H1 (cell line): ENCODE results near the gene KRT8. TPM values are rescaled to one million over a fixed set of nuclear protein-coding genes. Genes with fewer than 3 reads are reported as not detected.
A peak's percentile ranks its signal among the peaks of the same experiment; 100 is the strongest.

ENCODE experiments used
- BCL11A ChIP-seq, 2 experiments: IDR thresholded peaks; one replicate each; pipeline ENCODE4 v1.6.1; 2011; ENCODE audit warnings: low read depth in 2 of 2, low read length in 2 of 2, mild to moderate bottlenecking in 2 of 2
- CREB1 ChIP-seq: IDR thresholded peaks from 2 replicates; pipeline ENCODE4 v1.6.1; 2012; ENCODE audit warnings: inconsistent platforms
- CTBP2 ChIP-seq: IDR thresholded peaks from 2 replicates; pipeline ENCODE4 v1.7.0; 2011; ENCODE audit warnings: borderline replicate concordance, mild to moderate bottlenecking, moderate library complexity, mixed read lengths, low read length; ENCODE audit not compliant: insufficient read depth, insufficient read length
- EP300 ChIP-seq, 2 experiments: IDR thresholded peaks; 1 replicate in 1 of 2; 2 replicates in 1 of 2; pipeline ENCODE4 v1.6.1; 2011 to 2012; ENCODE audit warnings: low read depth in 2 of 2, low read length in 2 of 2, mild to moderate bottlenecking in 2 of 2, borderline replicate concordance in 1 of 2, inconsistent platforms in 1 of 2, moderate library complexity in 1 of 2
- EZH2 ChIP-seq: fragments of 200-600 bp; sonication (generic); IDR thresholded peaks from 2 replicates; pipeline ENCODE4 v1.7.1; 2012; ENCODE audit warnings: low read depth, mild to moderate bottlenecking, moderate library complexity, low read length, inconsistent platforms; ENCODE audit not compliant: severe bottlenecking
- FOSL1 ChIP-seq: IDR thresholded peaks from 2 replicates; pipeline ENCODE4 v1.6.1; 2011; ENCODE audit warnings: mild to moderate bottlenecking, low read depth, low read length, moderate library complexity; ENCODE audit not compliant: insufficient read depth
- HDAC6 ChIP-seq: IDR thresholded peaks from one replicate; pipeline ENCODE4 v1.7.1; 2012; ENCODE audit warnings: low read depth, mild to moderate bottlenecking, inconsistent platforms, low read length, moderate library complexity
- KDM1A ChIP-seq: fragments of 200-600, 300-600 bp; sonication (generic); IDR thresholded peaks from 2 replicates; pipeline ENCODE4 v1.7.1; 2016; ENCODE audit warnings: mild to moderate bottlenecking, low read length, borderline replicate concordance
- KDM5A ChIP-seq: fragments of 200-600 bp; IDR thresholded peaks from 2 replicates; pipeline ENCODE4 v1.7.1; 2012; ENCODE audit warnings: mild to moderate bottlenecking, low read length, inconsistent platforms, mixed read lengths
- NANOG ChIP-seq: IDR thresholded peaks from 2 replicates; pipeline ENCODE4 v1.6.1; 2011; ENCODE audit warnings: low read length, low read depth, mild to moderate bottlenecking, inconsistent platforms; ENCODE audit not compliant: insufficient read depth, poor library complexity, severe bottlenecking
- POLR2A ChIP-seq, 2 experiments: IDR thresholded peaks; 1 replicate in 1 of 2; 2 replicates in 1 of 2; pipeline ENCODE4 v1.6.1; 2011; ENCODE audit warnings: low read depth in 2 of 2, low read length in 2 of 2, mild to moderate bottlenecking in 2 of 2; ENCODE audit errors: control extremely low read depth in 1 of 2
- RBBP5 ChIP-seq: IDR thresholded peaks from 2 replicates; pipeline ENCODE4 v1.7.1; 2012; ENCODE audit warnings: low read depth, mild to moderate bottlenecking, inconsistent platforms, low read length, moderate library complexity, borderline replicate concordance
- SIN3A ChIP-seq, 2 experiments: IDR thresholded peaks in 1 of 2; conservative IDR thresholded peaks in 1 of 2; 2 replicates each; pipeline ENCODE4 v1.6.1; 2011 to 2012; ENCODE audit warnings: low read length in 2 of 2, improper control_type of control experiment in 1 of 2, low read depth in 1 of 2, mild to moderate bottlenecking in 1 of 2
- SIRT6 ChIP-seq: IDR thresholded peaks from one replicate; pipeline ENCODE4 v1.7.1; 2012; ENCODE audit warnings: low read length, inconsistent platforms
- TAF1 ChIP-seq: IDR thresholded peaks from 2 replicates; pipeline ENCODE4 v1.6.1; 2011; ENCODE audit warnings: mild to moderate bottlenecking, low read depth, low read length
- ZNF274 ChIP-seq: IDR thresholded peaks from 2 replicates; pipeline ENCODE4 v1.7.0; 2012; ENCODE audit warnings: low read length, borderline replicate concordance; ENCODE audit errors: extremely low read depth
- polyA plus RNA-seq, 7 experiments: library from polyadenylated mRNA; depleted of rRNA in 3 of 7; stranded (reverse) in 5 of 7; unstranded in 2 of 7; fragments of >200 nt in 5 of 7; fragments of 200-250 nt in 2 of 7; gene quantifications; 1 replicate in 5 of 7; 2 replicates in 1 of 7; 4 replicates in 1 of 7; pipeline versions ENCODE4 v1.2.1 to v1.2.3, GENCODE V29; 2011 to 2013; ENCODE audit warnings: missing spikeins in 2 of 7, mixed read lengths in 2 of 7
- total RNA-seq: library from RNA; stranded (reverse); fragmentation: NEBNext Ultra II Directional; extraction: Animal tissue kit (Norgen Biotek cat#: 25700); gene quantifications from 2 replicates; pipeline ENCODE4 v1.2.1, GENCODE V29; 2021
- TF ChIP-seq, protein P1 (sequence below), 3 experiments: IDR thresholded peaks; 1 replicate in 2 of 3; 2 replicates in 1 of 3; pipeline versions ENCODE4 v1.5.1 to v1.6.1; 2011; ENCODE audit warnings: low read length in 3 of 3, mild to moderate bottlenecking in 3 of 3, inconsistent platforms in 2 of 3, low read depth in 1 of 3, moderate library complexity in 1 of 3; ENCODE audit not compliant: insufficient read depth in 1 of 3; ENCODE audit errors: control extremely low read depth in 1 of 3
- TF ChIP-seq, protein P2 (sequence below): IDR thresholded peaks from 2 replicates; pipeline ENCODE4 v1.6.1; 2011; ENCODE audit warnings: low read length, improper control_type of control experiment

Gene KRT8
- total and polyA plus RNA-seq, 2 of the 8 experiments (the other 6 are each of a cell fraction or from before 2014, with no cell fraction given), result 280 to 290 TPM

DNA sequence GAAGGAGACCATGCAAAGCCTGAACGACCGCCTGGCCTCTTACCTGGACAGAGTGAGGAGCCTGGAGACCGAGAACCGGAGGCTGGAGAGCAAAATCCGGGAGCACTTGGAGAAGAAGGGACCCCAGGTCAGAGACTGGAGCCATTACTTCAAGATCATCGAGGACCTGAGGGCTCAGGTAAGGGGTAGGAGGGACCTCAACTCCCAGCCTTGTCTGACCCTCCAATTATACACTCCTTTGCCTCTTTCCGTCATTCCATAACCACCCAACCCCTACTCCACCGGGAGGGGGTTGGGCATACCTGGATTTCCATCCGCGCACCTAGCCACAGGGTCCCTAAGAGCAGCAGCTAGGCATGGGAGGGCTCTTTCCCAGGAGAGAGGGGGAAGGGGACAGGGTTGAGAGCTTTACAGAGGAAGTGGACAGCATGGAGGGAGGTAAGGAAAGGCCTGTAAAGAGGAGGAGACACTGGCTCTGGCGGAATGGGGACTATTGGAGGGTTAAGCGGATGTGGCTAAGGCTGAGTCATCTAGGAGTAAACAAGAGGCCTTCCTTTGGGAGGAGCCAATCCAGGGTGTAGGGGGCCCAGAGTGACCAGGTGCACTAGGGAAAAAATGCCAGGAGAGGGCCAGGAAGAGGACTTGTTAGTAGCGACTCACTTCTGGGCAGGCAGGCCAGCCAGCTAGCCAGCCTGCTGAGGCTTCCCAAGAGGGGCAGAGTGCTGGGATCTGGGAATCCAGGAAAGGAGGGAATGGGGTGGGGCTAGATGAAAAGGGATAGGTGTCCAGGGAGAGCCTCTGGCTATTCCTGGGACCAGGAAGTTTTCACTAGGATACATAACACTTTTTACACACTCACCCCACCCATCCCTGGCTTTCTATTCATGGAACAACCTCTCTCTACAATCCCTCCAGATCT is 44.8 kb upstream of the KRT8 start (continued):
- TF ChIP-seq FOSL1 (no peak), ZNF274 (no peak), TAF1 (peak; percentile 71; the same call in 1 of the 2 replicates), CTBP2 (no peak), RBBP5 (no peak), NANOG (no peak), SIN3A (conservative IDR thresholded peaks at IDR 0.05 in 1 of 2, IDR thresholded peaks at IDR 0.05 in 1 of 2; ENCODE audit: low read depth in 1 of 2, low read length in 2 of 2) (0 out of 4 replicates have a peak, but pooled peaks of 1 of the 2 experiments have one; percentile 26), EZH2 (no peak), POLR2A (IDR thresholded peaks at IDR 0.05; ENCODE audit: control extremely low read depth in 1 of 2, low read depth in 2 of 2, low read length in 2 of 2) (peak; percentile 73 to 85), KDM5A (no peak), SIRT6 (no peak), BCL11A (IDR thresholded peaks at IDR 0.05; ENCODE audit: low read depth in 2 of 2, low read length in 2 of 2) (no peak), KDM1A (no peak), EP300 (IDR thresholded peaks at IDR 0.05; ENCODE audit: borderline replicate concordance in 1 of 2, low read depth in 2 of 2, low read length in 2 of 2) (no peak), CREB1 (no peak), HDAC6 (no peak)
- TF ChIP-seq, protein P1, sequence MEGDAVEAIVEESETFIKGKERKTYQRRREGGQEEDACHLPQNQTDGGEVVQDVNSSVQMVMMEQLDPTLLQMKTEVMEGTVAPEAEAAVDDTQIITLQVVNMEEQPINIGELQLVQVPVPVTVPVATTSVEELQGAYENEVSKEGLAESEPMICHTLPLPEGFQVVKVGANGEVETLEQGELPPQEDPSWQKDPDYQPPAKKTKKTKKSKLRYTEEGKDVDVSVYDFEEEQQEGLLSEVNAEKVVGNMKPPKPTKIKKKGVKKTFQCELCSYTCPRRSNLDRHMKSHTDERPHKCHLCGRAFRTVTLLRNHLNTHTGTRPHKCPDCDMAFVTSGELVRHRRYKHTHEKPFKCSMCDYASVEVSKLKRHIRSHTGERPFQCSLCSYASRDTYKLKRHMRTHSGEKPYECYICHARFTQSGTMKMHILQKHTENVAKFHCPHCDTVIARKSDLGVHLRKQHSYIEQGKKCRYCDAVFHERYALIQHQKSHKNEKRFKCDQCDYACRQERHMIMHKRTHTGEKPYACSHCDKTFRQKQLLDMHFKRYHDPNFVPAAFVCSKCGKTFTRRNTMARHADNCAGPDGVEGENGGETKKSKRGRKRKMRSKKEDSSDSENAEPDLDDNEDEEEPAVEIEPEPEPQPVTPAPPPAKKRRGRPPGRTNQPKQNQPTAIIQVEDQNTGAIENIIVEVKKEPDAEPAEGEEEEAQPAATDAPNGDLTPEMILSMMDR (IDR thresholded peaks at IDR 0.05; ENCODE audit: control extremely low read depth in 1 of 3, insufficient read depth in 1 of 3, low read depth in 1 of 3, low read length in 3 of 3), result no peak
- TF ChIP-seq, protein P2, sequence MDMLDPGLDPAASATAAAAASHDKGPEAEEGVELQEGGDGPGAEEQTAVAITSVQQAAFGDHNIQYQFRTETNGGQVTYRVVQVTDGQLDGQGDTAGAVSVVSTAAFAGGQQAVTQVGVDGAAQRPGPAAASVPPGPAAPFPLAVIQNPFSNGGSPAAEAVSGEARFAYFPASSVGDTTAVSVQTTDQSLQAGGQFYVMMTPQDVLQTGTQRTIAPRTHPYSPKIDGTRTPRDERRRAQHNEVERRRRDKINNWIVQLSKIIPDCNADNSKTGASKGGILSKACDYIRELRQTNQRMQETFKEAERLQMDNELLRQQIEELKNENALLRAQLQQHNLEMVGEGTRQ, result no peak
